GM10248 (cell line): ENCODE measurements around the gene OR14I1.
"Not testable (repeated sequence)": the region's sequence is repeated elsewhere in the genome, so short reads cannot be mapped to it uniquely, and the experiment has no call there.

ENCODE experiments used
- CTCF ChIA-PET: fragments of 300-600 bp; sonication (Branson Sonifier 250); formaldehyde crosslinking; extraction: SDS; loops from one replicate; lab custom pipeline; 2021; ENCODE audit warnings: antibody characterized with exemption; lab: Yijun Ruan, JAX
- POLR2A ChIA-PET: fragments of 350-650 bp; sonication (Branson Sonifier 250); formaldehyde crosslinking; extraction: SDS; loops from one replicate; lab custom pipeline; 2020; ENCODE audit warnings: antibody characterized with exemption; lab: Yijun Ruan, JAX
- DNase-seq: peaks from one replicate; pipeline ENCODE4 v3.0.0; 2012; ENCODE audit errors: extremely low spot score
- CTCF ChIP-seq: IDR thresholded peaks from 2 replicates; pipeline ENCODE4 v1.5.1; 2012; ENCODE audit warnings: mild to moderate bottlenecking, low read depth; ENCODE audit errors: extremely low read depth, missing control alignments, control extremely low read depth

The OR14I1 gene

GRCh38 chr1:248670003-248670402 lies 32.6 kb downstream of the OR14I1 start:
- POLR2A ChIA-PET = no interaction called here
- CTCF ChIA-PET = no interaction called here
- no peak for DNase-seq
- no peak for TF ChIP-seq CTCF

- POLR2A ChIA-PET, CTCF ChIA-PET, DNase-seq: not testable (repeated sequence)
These were observed 38.9 kb downstream of the OR14I1 start for GRCh38 chr1:248663453-248664328.

GRCh38 chr1:248656797-248657196 lies 45.8 kb downstream of the OR14I1 start:
- CTCF ChIA-PET, POLR2A ChIA-PET, DNase-seq: not testable (repeated sequence)

GRCh38 chr1:248655354-248655753 lies 47.2 kb downstream of the OR14I1 start, which contains the start of gene OR2T27:
TSS of gene OR2T27 (minus strand) at chr1:248655528. CDS start at chr1:248650884, 4,644 bp downstream.
- CTCF ChIA-PET, POLR2A ChIA-PET, DNase-seq: not testable (repeated sequence)
